H1 (cell line): ENCODE measurements around the gene CNST. TPM values are rescaled to one million over a fixed set of nuclear protein-coding genes. Genes with fewer than 3 reads are reported as not detected.

Source experiments
- CTCF ChIA-PET: fragments of 300-600 bp; sonication (Branson Sonifier 250); formaldehyde crosslinking; loops from one replicate; lab custom pipeline; 2021; ENCODE audit not compliant: partially characterized antibody; lab: Charles Lee
- POLR2A ChIA-PET: fragments of 300-600 bp; sonication (Branson Sonifier 250); formaldehyde crosslinking; loops from one replicate; lab custom pipeline; 2021; ENCODE audit warnings: inconsistent platforms; ENCODE audit not compliant: partially characterized antibody; lab: Charles Lee
- DNase-seq, 2 experiments: peaks; one replicate each; pipeline versions ENCODE4 v3.0.0 to v3.0.0-alpha.2; 2010 to 2022; ENCODE audit warnings: low spot score in 2 of 2, low read depth in 1 of 2, mixed read lengths in 1 of 2
- FAIRE-seq: peaks from 2 replicates; lab custom pipeline; 2011; peaks lifted over from hg19 to GRCh38; lab: Jason Lieb, UNC
- H2AFZ ChIP-seq: 2 replicates; pipeline ENCODE4 v1.8.1; 2012; ENCODE audit warnings: low read length, inconsistent platforms
- H2AK5ac ChIP-seq: 2 replicates; pipeline ENCODE4 v1.6.1; 2013; ENCODE audit warnings: low read depth, low read length
- H2BK120ac ChIP-seq: replicated peaks from 2 replicates; pipeline ENCODE3; 2013; ENCODE audit warnings: low read depth, low read length, inconsistent platforms
- H2BK12ac ChIP-seq: 2 replicates; pipeline ENCODE4 v1.6.1; 2013; ENCODE audit warnings: low read depth, low read length
- H2BK15ac ChIP-seq: 2 replicates; pipeline ENCODE4 v1.6.1; 2013; ENCODE audit warnings: low read length
- H2BK20ac ChIP-seq: 2 replicates; pipeline ENCODE4 v1.6.1; 2013; ENCODE audit warnings: low read length
- H2BK5ac ChIP-seq: 2 replicates; pipeline ENCODE4 v1.6.1; 2013; ENCODE audit warnings: low read depth, low read length
- H3K14ac ChIP-seq: 2 replicates; pipeline ENCODE4 v1.6.1; 2013; ENCODE audit warnings: inconsistent platforms; ENCODE audit not compliant: insufficient read length
- H3K18ac ChIP-seq: 2 replicates; pipeline ENCODE4 v1.6.1; 2013; ENCODE audit warnings: low read length; ENCODE audit errors: extremely low read depth
- H3K23ac ChIP-seq: 2 replicates; pipeline ENCODE4 v1.6.1; 2013; ENCODE audit warnings: inconsistent platforms; ENCODE audit not compliant: insufficient read length
- H3K23me2 ChIP-seq: 2 replicates; pipeline ENCODE4 v1.6.1; 2013; ENCODE audit warnings: low read depth, low read length
- H3K27ac ChIP-seq: 2 replicates; pipeline ENCODE4 v1.6.1; 2011; ENCODE audit warnings: low read depth, low read length, inconsistent platforms
- H3K27me3 ChIP-seq, 4 experiments: replicated peaks in 1 of 4; 1 replicate in 1 of 4; 2 replicates in 3 of 4; pipeline versions ENCODE4 v1.6.1 to v1.8.1; 2011 to 2013; ENCODE audit warnings: low read length in 3 of 4, mild to moderate bottlenecking in 3 of 4, inconsistent platforms in 2 of 4, mixed read lengths in 2 of 4, moderate library complexity in 1 of 4; ENCODE audit not compliant: control insufficient read depth in 3 of 4, insufficient read depth in 3 of 4; ENCODE audit errors: extremely low read depth in 1 of 4
- H3K36me3 ChIP-seq, 4 experiments: 2 replicates each; pipeline versions ENCODE4 v1.6.1 to v1.8.1; 2011 to 2013; ENCODE audit warnings: mild to moderate bottlenecking in 4 of 4, low read length in 3 of 4, moderate library complexity in 2 of 4, control low read depth in 1 of 4, inconsistent platforms in 1 of 4; ENCODE audit not compliant: insufficient read depth in 4 of 4, control insufficient read depth in 2 of 4
- H3K4ac ChIP-seq: replicated peaks from 2 replicates; pipeline ENCODE3; 2013; ENCODE audit warnings: low read length, low read depth, mixed read lengths, inconsistent platforms; ENCODE audit not compliant: insufficient read length
- H3K4me1 ChIP-seq, 4 experiments: replicated peaks in 1 of 4; 1 replicate in 1 of 4; 2 replicates in 3 of 4; pipeline versions ENCODE4 v1.6.1 to v1.8.1; 2011 to 2013; ENCODE audit warnings: low read length in 3 of 4, inconsistent platforms in 2 of 4, mixed read lengths in 1 of 4; ENCODE audit not compliant: insufficient read depth in 4 of 4, control insufficient read depth in 3 of 4
- H3K4me2 ChIP-seq, 2 experiments: 2 replicates each; pipeline versions ENCODE4 v1.6.1 to v1.8.1; 2011 to 2013; ENCODE audit warnings: low read depth in 2 of 2, low read length in 2 of 2, control low read depth in 1 of 2, inconsistent platforms in 1 of 2, mild to moderate bottlenecking in 1 of 2; ENCODE audit not compliant: insufficient read depth in 1 of 2
- H3K4me3 ChIP-seq, 4 experiments: fragments of 200-600, 300-600 bp in 1 of 4; sonication (generic), shearing (Covaris generic), sonication (Bioruptor Twin) in 1 of 4; 2 replicates each; pipeline versions ENCODE4 v1.5.1 to v1.8.1; 2011 to 2016; ENCODE audit warnings: low read length in 4 of 4, low read depth in 3 of 4, control low read depth in 2 of 4, inconsistent platforms in 2 of 4, mild to moderate bottlenecking in 2 of 4, mixed read lengths in 1 of 4, moderate library complexity in 1 of 4; ENCODE audit not compliant: insufficient read depth in 2 of 4; ENCODE audit errors: extremely low read depth in 1 of 4
- H3K56ac ChIP-seq: replicated peaks from 2 replicates; pipeline ENCODE3; 2013; ENCODE audit warnings: low read depth, mild to moderate bottlenecking, mixed read lengths, low read length, inconsistent platforms; ENCODE audit not compliant: insufficient read length
- H3K79me1 ChIP-seq: 2 replicates; pipeline ENCODE4 v1.6.1; 2013; ENCODE audit warnings: low read depth, low read length, control low read depth
- H3K79me2 ChIP-seq, 2 experiments: 2 replicates each; pipeline versions ENCODE4 v1.6.1 to v1.8.1; 2012 to 2013; ENCODE audit warnings: low read length in 2 of 2, mild to moderate bottlenecking in 2 of 2, inconsistent platforms in 1 of 2; ENCODE audit not compliant: insufficient read depth in 2 of 2, control insufficient read depth in 1 of 2
- H3K9ac ChIP-seq, 4 experiments: replicated peaks in 1 of 4; 1 replicate in 1 of 4; 2 replicates in 3 of 4; pipeline versions ENCODE4 v1.6.1 to v1.8.1; 2011 to 2013; ENCODE audit warnings: low read depth in 3 of 4, low read length in 3 of 4, control low read depth in 2 of 4, mild to moderate bottlenecking in 2 of 4, moderate library complexity in 2 of 4, inconsistent platforms in 1 of 4; ENCODE audit errors: extremely low read depth in 1 of 4
- H3K9me3 ChIP-seq, 2 experiments: 2 replicates each; pipeline versions ENCODE4 v1.6.1 to v1.8.1; 2012 to 2013; ENCODE audit warnings: mild to moderate bottlenecking in 2 of 2, moderate library complexity in 2 of 2, control low read depth in 1 of 2, inconsistent platforms in 1 of 2, low read depth in 1 of 2, low read length in 1 of 2, mixed read lengths in 1 of 2; ENCODE audit not compliant: insufficient read depth in 2 of 2
- H4K20me1 ChIP-seq, 2 experiments: replicated peaks in 1 of 2; 2 replicates each; pipeline versions ENCODE3 to v1.8.1; 2011 to 2013; ENCODE audit warnings: inconsistent platforms in 2 of 2, low read length in 2 of 2, mild to moderate bottlenecking in 1 of 2; ENCODE audit not compliant: insufficient read depth in 2 of 2, control insufficient read depth in 1 of 2
- H4K5ac ChIP-seq: 2 replicates; pipeline ENCODE4 v1.6.1; 2013; ENCODE audit warnings: low read length, low read depth, mixed read lengths, inconsistent platforms; ENCODE audit not compliant: insufficient read length
- H4K8ac ChIP-seq: 2 replicates; pipeline ENCODE4 v1.8.0; 2013; ENCODE audit warnings: mild to moderate bottlenecking, moderate library complexity, low read length, inconsistent platforms; ENCODE audit not compliant: insufficient read depth; ENCODE audit errors: extremely low read depth
- H4K91ac ChIP-seq: replicated peaks from 2 replicates; pipeline ENCODE3; 2013; ENCODE audit warnings: low read length, mixed read lengths, inconsistent platforms; ENCODE audit not compliant: insufficient read length
- CBX5 ChIP-seq: fragments of 300-800, 300-1000 bp; sonication (generic); IDR thresholded peaks from 2 replicates; pipeline ENCODE4 v1.7.1; 2016; ENCODE audit warnings: antibody characterized with exemption, low read length, low read depth
- CTCF ChIP-seq, 3 experiments: IDR thresholded peaks; 1 replicate in 2 of 3; 2 replicates in 1 of 3; pipeline versions ENCODE4 v1.5.1 to v1.6.1; 2011; ENCODE audit warnings: low read length in 3 of 3, mild to moderate bottlenecking in 3 of 3, inconsistent platforms in 2 of 3, low read depth in 1 of 3, moderate library complexity in 1 of 3; ENCODE audit not compliant: insufficient read depth in 1 of 3; ENCODE audit errors: control extremely low read depth in 1 of 3
- MAX ChIP-seq: IDR thresholded peaks from 2 replicates; pipeline ENCODE4 v1.6.1; 2012; ENCODE audit warnings: inconsistent platforms
- RAD21 ChIP-seq, 2 experiments: IDR thresholded peaks in 1 of 2; conservative IDR thresholded peaks in 1 of 2; 2 replicates each; pipeline ENCODE4 v1.6.1; 2011; ENCODE audit warnings: low read depth in 2 of 2, low read length in 2 of 2, improper control_type of control experiment in 1 of 2, inconsistent platforms in 1 of 2, mild to moderate bottlenecking in 1 of 2, moderate library complexity in 1 of 2
- TEAD4 ChIP-seq: IDR thresholded peaks from 2 replicates; pipeline ENCODE4 v1.6.1; 2012; ENCODE audit warnings: low read depth, low read length, inconsistent platforms, mixed read lengths
- WGBS, 2 experiments: shearing (Covaris generic) in 1 of 2; methylation state at CpG; one replicate each; pipeline versions ENCODE4 v1.1.6 to v1.1.7; 2013 to 2015; ENCODE audit warnings: low lambda C conversion rate in 2 of 2, mixed read lengths in 2 of 2, inconsistent platforms in 1 of 2, low coverage in 1 of 2, missing lambda C conversion rate in 1 of 2; ENCODE audit not compliant: insufficient replicate concordance in 2 of 2, insufficient coverage in 1 of 2, insufficient read length in 1 of 2; ENCODE audit errors: extremely low coverage in 1 of 2, missing lambda C conversion rate in 1 of 2; 5-methylcytosine and 5-hydroxymethylcytosine counted together
- polyA plus RNA-seq, 7 experiments: library from polyadenylated mRNA; depleted of rRNA in 3 of 7; stranded (reverse) in 5 of 7; unstranded in 2 of 7; fragments of >200 nt in 5 of 7; fragments of 200-250 nt in 2 of 7; gene quantifications; 1 replicate in 5 of 7; 2 replicates in 1 of 7; 4 replicates in 1 of 7; pipeline versions ENCODE4 v1.2.1 to v1.2.3, GENCODE V29; 2011 to 2013; ENCODE audit warnings: missing spikeins in 2 of 7, mixed read lengths in 2 of 7
- total RNA-seq: library from RNA; stranded (reverse); fragmentation: NEBNext Ultra II Directional; extraction: Animal tissue kit (Norgen Biotek cat#: 25700); gene quantifications from 2 replicates; pipeline ENCODE4 v1.2.1, GENCODE V29; 2021

CNST gene
- total and polyA plus RNA-seq, 2 of the 8 experiments (the other 6 are each of a cell fraction or from before 2014, with no cell fraction given), result 5.3 to 21.3 TPM

GRCh38 chr1:246528933-246529731 lies 37.1 kb upstream of the CNST start:
- Histone ChIP-seq H3K23ac (no peak overlapping the region), H2AK5ac (no peak overlapping the region), H2AFZ (no peak overlapping the region), H2BK5ac (no peak overlapping the region), H3K4me3 (no peak overlapping the region), H3K79me2 (no peaks in the 10 kb centered on the region), H3K4me2 (no peak overlapping the region), H3K23me2 (no peaks in the 10 kb centered on the region), H4K91ac (no peak overlapping the region), H3K14ac (no peak overlapping the region), H3K27ac (no peak overlapping the region), H3K79me1 (no peaks in the 10 kb centered on the region), H2BK120ac (no peak overlapping the region), H4K20me1 (no peaks in the 10 kb centered on the region), H4K5ac (no peak overlapping the region), H3K4ac (no peak overlapping the region), H3K9me3 (peaks cover 9 to 10% of the 10 kb centered on the region in 2 experiments), H2BK15ac (no peak overlapping the region), H4K8ac (no peak overlapping the region), H2BK20ac (no peak overlapping the region), H3K4me1 (no peaks in the 10 kb centered on the region), H2BK12ac (no peak overlapping the region), H3K36me3 (no peaks in the 10 kb centered on the region), H3K56ac (no peak overlapping the region), H3K9ac (no peak overlapping the region), H3K18ac (no peak overlapping the region), H3K27me3 (no peaks in the 10 kb centered on the region)
- FAIRE-seq (no peak), DNase-seq (no peak)
- WGBS, 2 experiments, result 79% methylated on average over 8 of the region's 8 CpGs; no CpG with 5 or more reads in 1 of the 2 experiments
- TF ChIP-seq CTCF (IDR thresholded peaks at IDR 0.05; ENCODE audit: control extremely low read depth in 1 of 3, insufficient read depth in 1 of 3, low read depth in 1 of 3, low read length in 3 of 3) (peak in 2 of 3 experiments; percentile 14 to 34; a peak in 2 of 4 replicates), MAX (peak; percentile 55), CBX5 (no peak), TEAD4 (0 out of 2 replicates have a peak, but pooled peaks have one; percentile 7), RAD21 (IDR thresholded peaks at IDR 0.05 in 1 of 2, conservative IDR thresholded peaks at IDR 0.05 in 1 of 2; ENCODE audit: low read depth in 2 of 2, low read length in 2 of 2) (peak; percentile 33 to 47)
- ChIA-PET POLR2A (no interaction called here), CTCF (interaction anchor here (0.6 to 1.3 kb wide), 4 partner anchors 12 to 156 kb away, joined by 3 to 5 read pairs (median 4); no protein-coding TSS in a partner anchor)
